GM19043 (cell line): ENCODE results near the gene VSNL1.

Experiments used
- ATAC-seq: cut with Tn5 transposase; IDR thresholded peaks from one replicate; pipeline ENCODE4 v1.9.1; 2021; ENCODE audit warnings: low read depth; ENCODE audit not compliant: unreplicated experiment

The VSNL1 gene

DNA sequence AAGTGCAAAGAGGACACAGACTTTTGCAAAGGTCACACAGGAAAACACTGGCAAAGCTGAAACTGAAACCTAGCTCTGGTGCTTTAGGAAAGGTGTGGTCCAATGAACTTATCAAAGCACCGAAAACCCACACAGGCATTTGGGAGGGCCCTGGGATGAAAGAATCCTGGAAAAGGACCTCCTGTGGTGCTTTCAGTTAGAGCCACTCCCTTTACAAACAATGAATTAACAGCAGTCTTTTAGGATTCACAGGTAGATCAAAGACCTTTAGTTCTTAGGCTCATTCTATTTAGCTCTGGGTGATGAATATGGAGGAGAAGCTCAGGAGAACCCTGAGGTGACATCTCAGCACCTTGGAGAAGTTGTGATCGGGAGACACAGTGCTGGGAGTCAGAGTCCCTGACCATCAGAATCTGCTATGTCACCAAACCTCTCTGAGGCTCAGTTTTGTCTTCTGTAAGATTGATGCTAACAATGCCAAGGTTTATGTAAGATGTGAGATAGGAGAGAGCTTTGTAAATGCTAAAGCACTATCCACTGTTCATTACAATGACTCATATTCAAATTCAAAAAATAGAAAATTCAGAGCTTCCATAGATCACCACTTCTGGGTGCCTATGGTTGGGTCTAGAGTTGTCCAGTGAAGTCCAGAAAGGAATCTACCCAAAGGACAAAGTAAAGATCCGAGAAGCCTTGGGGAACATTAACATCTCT lies 39.3 kb downstream of the VSNL1 start:
- no peak for ATAC-seq

DNA sequence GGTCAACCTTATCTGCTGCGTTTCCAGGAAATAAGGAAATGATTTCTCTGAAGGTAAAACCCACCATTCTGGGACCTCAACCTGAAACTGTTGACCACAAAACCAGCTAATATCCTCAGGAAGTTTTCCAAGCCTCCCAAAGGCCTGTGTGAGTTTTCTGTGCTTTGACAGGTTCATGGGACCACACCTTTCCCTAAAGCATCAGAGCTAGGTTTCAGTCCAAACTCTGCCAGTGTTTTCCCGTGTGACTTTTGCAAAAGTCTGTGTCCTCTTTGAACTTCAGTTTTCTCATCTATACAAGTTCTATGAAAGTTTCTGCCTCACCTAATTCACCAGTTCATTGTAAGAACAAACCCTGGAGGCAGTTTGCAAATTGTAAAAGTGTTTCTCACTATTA lies 39.8 kb downstream of the VSNL1 start:
- ATAC-seq: no peak

DNA sequence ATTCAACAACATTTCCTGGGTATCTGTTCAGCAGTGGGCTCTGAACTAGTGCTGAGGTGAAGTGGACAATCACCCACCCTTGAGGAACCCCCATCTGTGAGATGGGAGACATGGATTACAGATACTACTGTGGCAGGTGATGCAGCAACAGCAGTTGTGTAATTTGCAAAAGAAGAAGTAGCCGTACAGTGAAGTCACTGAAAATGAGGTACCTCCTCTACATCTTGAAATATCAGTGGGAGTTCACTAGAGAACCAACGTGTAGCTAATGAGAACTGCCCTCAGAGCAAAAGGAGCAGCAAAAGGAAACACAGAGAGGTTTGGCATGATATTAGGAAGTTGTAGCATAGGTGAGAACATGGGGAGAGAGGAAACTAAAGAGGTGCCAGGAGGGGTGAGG lies 41.3 kb downstream of the VSNL1 start:
- no peak for ATAC-seq

DNA sequence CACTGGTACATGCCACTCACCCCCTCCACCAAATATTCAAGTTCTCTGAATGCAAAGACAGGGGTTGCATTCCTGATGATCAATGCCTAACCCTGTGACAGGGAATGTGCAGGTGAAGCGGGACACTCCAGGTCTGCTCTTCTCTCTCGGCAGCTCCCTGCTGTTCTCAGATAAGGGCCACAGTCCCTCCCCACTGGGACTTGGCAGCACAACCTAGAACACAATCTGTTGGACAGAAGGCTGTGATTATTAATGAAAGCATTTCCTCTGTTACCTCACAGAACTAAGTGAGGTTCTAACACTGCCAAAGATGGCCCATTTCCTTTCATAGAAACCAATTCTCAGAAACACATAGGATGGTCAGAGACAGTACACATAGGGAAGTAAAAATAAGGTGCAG lies 42.7 kb downstream of the VSNL1 start:
- no peak for ATAC-seq

DNA sequence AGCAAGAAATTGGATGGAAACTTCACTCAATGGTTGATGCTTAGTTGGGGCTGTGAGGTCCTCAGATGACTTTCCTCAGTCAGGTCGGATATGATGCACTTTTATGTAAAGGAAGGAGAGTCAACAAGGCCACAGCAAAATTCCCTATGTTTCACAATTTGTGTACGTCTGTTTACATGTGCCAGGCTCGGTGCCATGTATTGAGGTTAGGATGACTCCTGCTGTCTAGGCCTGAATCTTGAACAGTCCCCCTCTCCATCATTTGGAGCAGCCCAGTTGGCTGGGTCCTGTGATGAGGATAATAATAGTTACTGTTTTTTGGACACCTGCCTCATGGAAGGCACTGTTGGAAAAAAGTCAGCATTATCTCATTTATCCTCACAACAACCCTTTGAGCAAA lies 43.1 kb downstream of the VSNL1 start:
- no peak for ATAC-seq

DNA sequence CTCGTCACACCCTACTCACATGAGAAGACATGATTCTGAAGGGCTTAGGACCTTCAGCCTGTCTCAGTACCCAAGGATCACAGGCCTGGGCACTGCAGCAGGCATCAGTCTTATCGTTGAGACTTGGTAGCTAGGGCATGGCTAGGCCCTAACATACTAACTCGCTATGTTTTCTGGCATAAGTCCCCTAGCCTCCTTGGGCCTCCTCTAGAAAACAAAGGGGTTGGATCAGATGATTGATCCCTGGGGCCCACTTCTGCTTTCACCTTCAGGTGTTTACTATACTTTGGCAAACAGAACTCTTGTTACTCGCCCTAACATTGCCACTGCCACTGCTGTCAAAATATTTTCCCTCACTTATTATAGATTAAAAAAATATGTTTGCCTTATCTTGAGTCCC lies 44.2 kb downstream of the VSNL1 start:
- ATAC-seq: no peak

DNA sequence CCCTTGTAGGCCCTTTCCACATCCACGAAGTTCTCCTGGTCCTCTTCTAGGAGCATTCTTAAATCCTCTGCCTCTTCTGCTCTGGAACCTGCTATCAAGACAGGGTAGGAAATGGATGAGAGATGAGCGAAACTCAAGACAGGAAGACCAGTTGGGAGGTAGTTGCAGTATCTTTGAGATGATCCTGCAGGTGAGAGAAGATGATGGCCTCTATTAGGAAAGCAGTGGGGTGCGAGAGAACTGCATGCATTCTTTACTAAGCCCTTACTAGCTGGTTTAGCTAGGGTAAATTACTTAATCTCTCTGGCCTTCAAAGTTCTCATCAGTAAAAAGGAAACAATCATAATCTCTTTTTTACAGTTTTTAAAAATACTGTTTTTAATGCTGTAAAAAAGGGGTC lies 47.0 kb downstream of the VSNL1 start:
- ATAC-seq: no peak

DNA sequence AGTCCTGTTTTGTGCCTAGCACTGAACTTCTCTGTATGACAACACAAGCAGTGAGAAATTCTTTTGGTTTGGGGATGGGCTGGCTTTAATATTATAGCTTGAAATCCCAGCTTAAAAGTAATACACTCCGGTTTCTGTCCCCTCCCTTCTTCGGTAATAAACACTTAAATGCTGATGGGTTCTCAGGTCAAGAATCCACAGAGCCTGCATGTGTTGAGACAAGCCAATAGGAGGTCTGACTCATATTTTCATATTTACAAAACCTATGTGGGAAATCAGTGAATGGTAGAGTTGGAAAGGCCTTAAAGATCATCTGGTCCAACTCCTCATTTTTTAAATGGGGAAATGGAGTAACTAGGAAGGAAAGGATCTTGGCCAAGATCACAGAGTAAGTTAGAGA lies 47.5 kb downstream of the VSNL1 start:
- no peak for ATAC-seq

DNA sequence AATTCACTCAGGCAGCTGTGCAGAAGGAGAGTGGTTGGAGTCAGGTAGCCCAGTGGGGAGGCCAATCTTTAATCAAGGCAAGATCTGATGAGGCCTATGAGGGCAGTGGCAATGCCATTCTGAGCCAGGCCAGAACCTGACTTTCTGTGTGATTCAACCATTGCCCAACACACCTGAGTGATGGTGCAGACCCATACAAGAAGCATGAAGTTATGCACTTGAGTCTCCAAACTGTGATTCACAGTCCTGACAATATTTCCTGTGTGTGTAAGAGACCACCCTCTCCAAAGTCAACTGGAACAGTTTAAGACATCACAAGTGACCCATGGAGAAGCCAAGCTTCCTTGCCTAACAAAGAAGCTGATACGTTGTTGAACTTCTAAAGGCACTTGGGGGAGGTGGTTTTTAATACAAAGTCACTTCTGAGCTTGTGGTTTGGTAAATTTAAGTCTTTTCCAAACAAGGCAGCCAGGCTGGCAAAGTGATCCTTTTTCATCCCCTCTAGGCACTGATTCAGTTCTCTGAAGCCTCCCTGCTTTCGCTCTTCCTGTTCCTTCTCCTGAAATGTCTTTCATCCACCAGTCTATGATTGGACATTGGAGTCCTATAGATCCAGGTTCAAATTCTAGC lies 49.0 kb downstream of the VSNL1 start:
- no peak for ATAC-seq

DNA sequence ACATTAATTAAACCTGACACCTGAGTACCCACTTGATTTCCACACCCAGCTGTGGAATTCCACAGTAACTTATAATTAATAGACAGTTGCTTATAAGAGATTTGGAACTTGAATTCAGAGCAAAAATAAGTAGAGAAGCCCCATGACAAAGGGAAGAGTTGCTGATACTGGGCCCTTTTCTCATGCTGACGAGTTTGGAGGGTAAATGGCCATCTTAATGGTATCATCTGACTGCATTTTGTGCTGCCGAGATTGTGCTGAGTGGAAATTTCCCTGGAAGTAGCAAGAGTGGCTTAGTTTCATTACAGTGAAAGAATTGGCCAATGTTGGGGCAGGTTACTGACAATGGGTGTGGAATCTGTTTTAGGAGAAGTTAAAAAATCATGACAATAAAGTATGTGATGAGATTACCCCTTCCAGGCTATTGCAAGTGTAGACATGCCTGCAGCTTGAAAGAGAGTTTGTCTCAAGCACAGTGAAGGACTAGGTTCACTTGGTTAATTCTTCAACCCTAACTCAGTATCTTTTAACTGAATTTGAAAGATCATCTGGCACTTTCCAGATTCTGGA lies 49.9 kb downstream of the VSNL1 start:
- no peak for ATAC-seq

DNA sequence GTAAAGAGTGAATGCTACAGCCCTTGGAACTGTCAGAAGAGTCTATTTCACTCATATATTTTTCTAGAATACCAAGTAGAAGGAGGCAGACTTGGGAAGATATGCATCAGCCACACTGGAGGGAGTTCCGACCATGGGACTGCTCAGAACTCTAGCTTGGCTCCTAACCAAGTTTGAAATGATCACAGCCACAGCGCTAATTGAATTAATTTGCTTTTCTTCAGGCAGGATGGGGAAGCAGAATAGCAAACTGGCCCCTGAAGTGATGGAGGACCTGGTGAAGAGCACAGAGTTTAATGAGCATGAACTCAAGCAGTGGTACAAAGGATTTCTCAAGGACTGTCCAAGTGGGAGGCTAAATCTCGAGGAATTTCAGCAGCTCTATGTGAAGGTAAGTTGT lies 51.4 kb downstream of the VSNL1 start:
- ATAC-seq: no peak

DNA sequence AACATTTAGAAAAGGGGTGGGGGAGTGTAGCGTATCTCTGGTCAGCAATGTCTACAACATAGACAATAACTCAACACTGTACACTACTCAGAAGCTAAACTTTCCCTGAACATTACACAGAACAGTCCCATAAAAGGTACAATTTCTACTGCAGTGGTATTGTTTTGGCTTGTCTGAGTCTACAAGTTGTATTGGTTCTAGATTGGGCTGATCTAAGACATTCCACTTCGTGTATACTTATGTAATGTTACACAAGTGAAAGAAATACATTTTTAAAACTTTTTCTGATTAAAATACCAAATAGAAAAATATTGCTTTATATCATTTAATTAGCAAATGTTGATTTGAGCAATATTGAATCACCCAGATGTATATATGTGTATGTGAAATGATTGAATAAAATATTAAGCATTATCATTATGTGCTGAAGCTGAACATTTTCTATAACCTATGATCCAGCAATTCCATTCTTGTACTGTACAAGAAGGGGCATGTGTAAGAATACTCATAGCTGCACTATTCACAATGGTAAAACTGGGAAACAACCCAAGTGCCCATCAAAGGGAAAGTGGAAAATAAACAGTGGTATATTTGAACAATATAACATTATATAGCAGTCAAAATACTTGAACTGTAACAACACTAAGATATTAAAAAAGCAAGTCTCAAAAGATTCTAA lies 52.4 kb downstream of the VSNL1 start:
- no peak for ATAC-seq

DNA sequence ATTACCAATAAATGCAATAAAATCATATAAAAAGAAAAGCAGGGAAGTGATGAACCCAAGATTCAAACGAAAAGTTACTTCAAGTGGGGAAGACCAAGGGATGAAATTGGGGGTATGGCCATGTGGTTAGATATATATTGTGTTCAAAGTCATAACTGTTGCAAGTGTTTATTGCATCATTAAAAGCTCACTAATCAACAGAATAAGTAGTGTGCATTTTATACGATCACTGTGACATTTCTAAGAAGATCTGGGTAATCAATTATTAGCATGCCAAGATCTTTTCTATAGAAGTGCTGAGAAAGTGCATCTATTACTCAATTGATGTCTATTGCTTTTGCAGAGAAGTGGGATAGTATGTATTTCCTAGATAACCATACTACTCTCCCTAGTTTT lies 52.9 kb downstream of the VSNL1 start:
- ATAC-seq: no peak

DNA sequence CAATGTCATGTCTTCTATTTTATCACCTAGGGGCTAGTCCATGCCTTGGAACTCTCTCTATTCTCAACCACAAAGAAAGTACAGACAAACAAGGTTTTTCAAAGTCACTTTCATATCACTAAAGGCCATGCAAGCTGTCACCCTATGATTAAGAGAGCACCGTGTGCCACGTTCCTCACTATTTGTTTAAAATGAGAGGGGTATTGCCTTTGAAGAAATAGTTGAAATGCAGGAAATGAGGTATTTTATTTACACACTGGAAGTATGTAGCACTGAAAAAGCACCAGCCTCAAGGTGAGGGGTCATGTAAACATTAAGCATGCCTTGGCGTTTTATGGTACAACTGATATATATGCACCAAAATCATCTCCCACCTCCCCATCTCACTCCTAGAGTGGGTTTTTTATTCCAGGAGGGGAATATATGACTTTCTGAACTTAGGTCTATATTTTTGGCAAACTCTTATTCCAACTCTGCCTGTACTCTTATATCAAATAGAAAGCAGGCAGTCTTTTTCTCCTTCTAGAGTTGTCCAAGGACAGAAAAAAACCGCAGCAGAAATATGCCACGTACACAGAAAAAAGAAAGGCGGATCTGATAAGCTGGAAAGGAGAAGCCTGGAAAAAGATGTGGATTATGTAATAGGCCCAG lies 53.5 kb downstream of the VSNL1 start:
- no peak for ATAC-seq

DNA sequence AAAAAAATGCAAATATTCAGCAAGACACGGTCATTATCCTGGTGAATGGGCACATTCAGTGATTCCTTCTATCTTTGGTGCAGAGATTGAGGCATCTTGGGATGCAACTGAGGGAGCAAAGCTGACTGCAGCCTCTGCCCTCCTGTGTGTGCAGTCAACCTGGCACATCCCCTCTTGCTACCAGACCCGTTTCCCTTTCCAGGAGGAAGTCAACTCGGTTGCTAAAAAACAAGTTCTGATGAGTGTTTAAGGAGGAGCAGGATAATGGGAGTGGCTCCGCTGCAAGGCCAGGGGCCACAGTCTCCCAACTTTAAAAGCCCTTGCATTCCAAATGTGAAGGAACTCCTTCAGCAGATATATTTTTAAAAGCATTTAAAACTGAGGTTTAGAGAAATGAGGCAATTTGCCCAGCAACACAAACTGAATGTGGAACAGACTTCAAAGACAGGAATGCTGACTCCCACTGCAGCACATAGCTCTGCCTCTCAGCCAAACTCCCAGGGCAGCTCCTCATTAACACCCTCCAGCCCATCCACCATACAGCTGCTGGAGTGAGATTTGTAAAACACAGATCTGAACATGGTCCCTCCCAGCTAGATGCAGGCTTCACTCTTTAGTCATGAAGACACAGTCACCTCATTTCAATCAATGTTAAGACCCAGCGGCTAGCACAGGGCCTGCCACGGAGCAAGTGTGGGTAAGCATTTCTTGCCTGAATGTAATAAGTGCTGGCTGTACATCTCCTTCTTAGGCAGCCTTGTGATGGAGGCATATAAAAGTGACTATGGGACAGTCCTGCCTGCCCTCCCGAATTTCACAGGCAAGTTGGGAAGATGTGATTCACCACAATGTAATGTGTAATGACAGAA lies 54.3 kb downstream of the VSNL1 start:
- ATAC-seq: no peak

DNA sequence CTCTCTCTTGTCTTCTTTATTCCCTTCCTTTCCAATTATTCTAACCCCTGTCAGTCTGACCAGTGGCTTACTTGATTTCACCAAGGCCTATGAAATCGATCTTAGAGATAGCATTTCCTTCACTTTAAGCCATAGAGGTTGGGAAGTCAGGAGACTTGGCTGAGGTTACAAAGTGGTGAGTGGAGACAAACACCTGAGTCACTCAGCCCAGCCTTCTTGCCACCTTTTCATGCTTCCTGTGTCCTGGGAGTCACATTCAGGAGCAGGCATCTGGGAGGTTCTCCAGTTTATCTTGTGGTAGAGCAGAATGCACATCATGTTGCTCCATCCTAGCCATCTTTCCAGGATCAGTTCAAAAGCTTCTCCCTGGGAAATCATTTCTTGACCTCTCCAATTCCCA lies 59.1 kb downstream of the VSNL1 start:
- no peak for ATAC-seq

DNA sequence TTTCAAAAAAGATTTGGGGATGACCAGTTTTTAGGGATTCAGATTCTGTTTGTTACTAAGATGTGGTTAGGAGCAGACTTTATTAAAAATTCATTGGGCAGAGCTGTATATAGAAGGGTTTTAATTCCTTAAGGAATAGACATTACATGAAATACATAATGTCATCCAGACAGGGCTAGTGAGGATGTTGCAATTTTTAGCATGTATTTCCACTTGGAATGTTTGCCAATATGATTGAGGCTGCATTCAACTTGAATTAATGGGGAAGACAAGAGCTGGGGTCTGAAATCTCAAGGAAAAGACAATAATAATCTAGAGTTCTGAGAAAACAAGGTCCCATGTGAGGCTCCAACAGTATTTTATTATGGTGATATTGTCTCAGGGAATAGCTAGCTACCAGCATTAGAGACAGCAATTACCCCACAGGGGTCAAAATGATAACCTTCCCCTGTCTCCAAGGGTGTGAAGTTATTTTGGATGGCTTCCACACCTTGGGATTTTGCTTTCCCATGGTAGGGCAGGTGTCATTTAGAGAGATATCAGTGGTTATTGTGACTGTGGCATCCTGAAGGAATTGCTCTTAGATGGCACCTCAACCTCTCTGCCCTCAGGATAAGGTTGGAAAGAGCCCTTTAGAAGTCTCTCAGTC lies 60.2 kb downstream of the VSNL1 start:
- no peak for ATAC-seq

DNA sequence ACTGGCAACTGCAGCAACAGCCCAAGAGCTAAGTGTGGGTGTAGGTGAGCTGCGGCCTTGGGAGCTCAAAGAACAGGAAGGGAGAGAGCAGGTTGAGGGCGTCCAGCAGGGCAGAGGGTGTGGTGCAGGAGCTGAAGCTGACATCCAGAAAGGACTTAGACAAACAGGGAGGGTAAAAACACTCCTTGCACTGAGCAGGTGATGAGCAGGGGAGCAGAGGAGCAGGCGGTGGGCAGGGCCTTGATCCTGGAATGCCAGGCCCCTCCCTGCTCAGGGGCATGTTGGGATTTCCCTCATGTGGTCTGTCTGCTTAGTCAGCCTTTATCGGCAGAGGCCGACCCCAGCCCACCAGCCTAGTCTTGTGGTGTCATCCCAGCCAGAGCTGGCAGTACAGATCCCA lies 63.6 kb downstream of the VSNL1 start:
- ATAC-seq: no peak

DNA sequence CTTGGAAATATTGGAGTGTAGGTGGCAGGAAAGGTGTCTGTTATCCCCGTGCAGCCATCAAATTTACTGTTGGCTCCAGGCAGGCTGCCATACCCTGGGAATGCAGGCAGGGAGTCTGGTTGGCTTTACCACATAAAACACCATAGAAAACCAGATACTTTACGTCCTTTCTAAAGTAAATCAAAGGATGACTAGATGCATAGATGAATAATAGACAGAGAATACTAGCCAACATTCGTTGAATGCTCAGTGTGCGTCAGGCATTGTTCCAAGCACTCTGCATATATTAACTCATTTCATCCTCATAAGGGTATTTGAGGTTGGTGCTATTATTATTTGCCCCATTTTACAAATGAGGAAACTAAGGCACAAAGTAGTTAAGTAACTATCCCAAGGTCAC lies 65.2 kb downstream of the VSNL1 start:
- no peak for ATAC-seq

DNA sequence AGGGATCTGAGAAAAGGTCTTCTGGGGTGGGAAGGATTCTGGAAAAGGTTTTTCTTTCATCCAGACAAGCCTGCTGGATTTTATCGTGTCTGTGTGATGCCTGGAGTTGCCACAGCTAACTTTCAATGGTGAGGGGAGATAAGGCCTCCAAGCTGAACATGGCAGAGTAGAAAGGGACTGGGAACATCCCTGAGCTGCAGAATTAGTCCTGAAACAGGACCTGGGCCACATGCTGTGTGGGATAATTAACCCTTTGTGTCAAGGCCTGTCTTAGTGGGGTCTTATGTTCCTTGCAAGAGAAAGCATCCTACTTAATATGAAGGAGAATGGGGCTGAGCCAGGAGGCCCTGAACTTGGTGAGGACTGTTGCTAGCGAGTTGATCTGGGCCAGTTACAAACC lies 66.4 kb downstream of the VSNL1 start:
- ATAC-seq: no peak
